Activated naive CD8-positive, alpha-beta T cell treated with anti-CD3 and anti-CD28 coated beads, Interleukin-2, amount 10 ng/mL, durations not matched to agents 7 days and 5 days (primary cell): ENCODE measurements around the gene CAMK4. TPM values are rescaled to one million over a fixed set of nuclear protein-coding genes. Genes with fewer than 3 reads are reported as not detected.
"Not testable (repeated sequence)": the region's sequence is repeated elsewhere in the genome, so short reads cannot be mapped to it uniquely, and the experiment has no call there.

ENCODE experiments used
- ATAC-seq: fragments of 150-1000 bp; cut with Tn5 transposase; one replicate; pipeline ENCODE4 v1.10.0; 2021; ENCODE audit warnings: low read depth, moderate library complexity
- POLR2A ChIA-PET: fragments of 350-600 bp; sonication (Branson Sonifier 250); formaldehyde crosslinking; loops from one replicate; lab custom pipeline; 2021; ENCODE audit warnings: antibody characterized with exemption; lab: Charles Lee
- DNase-seq: peaks from one replicate; pipeline ENCODE4 v3.0.0; 2021
- H3K27ac Mint-ChIP-seq: one replicate; pipeline ENCODE4 v1.8.0; 2022; ENCODE audit warnings: mild to moderate bottlenecking, mixed read lengths
- H3K27me3 Mint-ChIP-seq: one replicate; pipeline ENCODE4 v1.8.0; 2022; ENCODE audit warnings: mild to moderate bottlenecking, moderate library complexity, mixed read lengths
- H3K36me3 Mint-ChIP-seq: one replicate; pipeline ENCODE4 v1.8.0; 2021; ENCODE audit warnings: mild to moderate bottlenecking, mixed read lengths
- H3K4me1 Mint-ChIP-seq: one replicate; pipeline ENCODE4 v1.8.0; 2021; ENCODE audit warnings: mixed read lengths
- H3K4me3 Mint-ChIP-seq: one replicate; pipeline ENCODE4 v1.8.0; 2022; ENCODE audit warnings: mild to moderate bottlenecking, moderate library complexity, mixed read lengths
- H3K9me3 Mint-ChIP-seq: one replicate; pipeline ENCODE4 v1.8.0; 2021; ENCODE audit warnings: mixed read lengths
- total RNA-seq, 2 experiments: library from RNA; stranded (reverse); gene quantifications; one replicate each; pipeline ENCODE4 v1.2.3, GENCODE V29; 2021

Gene CAMK4
- total RNA-seq, 2 experiments from 2014 or later = 132 to 154 TPM

DNA sequence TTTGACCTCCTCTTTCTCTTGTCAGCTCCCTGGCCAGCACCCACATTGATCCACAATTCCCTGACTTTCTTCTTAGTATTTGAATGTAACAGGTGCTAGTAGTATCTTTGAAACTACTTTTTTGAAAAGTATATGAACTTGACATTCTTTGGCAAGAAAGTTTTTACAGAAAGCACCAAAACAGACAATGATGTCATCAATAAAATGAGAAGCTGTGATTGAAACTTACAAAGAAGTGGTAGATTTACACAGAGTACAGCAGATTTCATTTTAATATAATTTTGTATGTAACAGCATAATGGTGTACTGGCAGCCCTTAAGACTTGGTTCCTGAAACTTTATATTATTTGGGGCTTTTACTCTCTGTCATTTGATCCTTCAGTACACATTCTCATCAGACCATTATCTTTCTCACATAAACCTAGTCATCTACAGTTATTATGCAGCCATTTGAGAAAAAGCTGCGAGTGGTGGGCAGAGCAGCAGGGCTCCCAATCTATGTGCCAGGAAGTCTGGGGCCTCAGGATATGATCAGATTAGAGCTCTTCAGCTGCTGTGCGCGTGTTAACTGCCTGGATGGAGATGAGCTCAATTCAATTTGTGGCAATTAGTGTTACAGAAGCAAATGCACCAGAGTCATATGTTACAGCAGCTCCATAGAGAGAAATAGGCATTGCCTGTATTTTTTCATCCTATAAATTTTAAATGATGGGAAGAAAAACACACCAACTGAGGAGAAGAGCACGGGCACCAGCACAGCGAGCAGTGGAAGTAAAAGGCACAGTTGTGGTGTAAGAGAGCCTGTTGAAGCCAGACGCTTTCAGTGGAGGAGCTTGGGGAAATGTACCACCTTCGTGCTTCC is 162.0 kb downstream of the CAMK4 start:
- Mint-ChIP-seq H3K4me3 (no peak overlapping the region), H3K4me1 (peaks cover 2% of the 10 kb centered on the region), H3K27me3 (no peaks in the 10 kb centered on the region), H3K9me3 (peaks cover 1% of the 10 kb centered on the region), H3K27ac (no peak overlapping the region), H3K36me3 (peaks cover 32% of the 10 kb centered on the region)
- POLR2A ChIA-PET = no interaction called here
- DNase-seq (no peak), ATAC-seq (no peak)

- H3K36me3 Mint-ChIP-seq = peaks cover 31% of the 10 kb centered on the region
- POLR2A ChIA-PET = no interaction called here
- no peaks in the 10 kb centered on the region for H3K27me3 Mint-ChIP-seq
- no peak for DNase-seq
- peaks cover 2% of the 10 kb centered on the region for H3K4me1 Mint-ChIP-seq
- no peak overlapping the region for H3K27ac Mint-ChIP-seq
- H3K4me3 Mint-ChIP-seq = no peak overlapping the region
- ATAC-seq = no peak
- peaks cover 1% of the 10 kb centered on the region for H3K9me3 Mint-ChIP-seq
These were observed 162.6 kb downstream of the CAMK4 start for GRCh38 chr5:111386832-111387162.

GRCh38 chr5:111387361-111387760 is 163.2 kb downstream of the CAMK4 start:
- no peaks in the 10 kb centered on the region for H3K27me3 Mint-ChIP-seq
- H3K9me3 Mint-ChIP-seq = peaks cover 1% of the 10 kb centered on the region
- no peak for ATAC-seq
- peaks cover 33% of the 10 kb centered on the region for H3K36me3 Mint-ChIP-seq
- POLR2A ChIA-PET = no interaction called here
- no peak overlapping the region for H3K27ac Mint-ChIP-seq
- H3K4me1 Mint-ChIP-seq = peaks cover 2% of the 10 kb centered on the region
- no peak overlapping the region for H3K4me3 Mint-ChIP-seq
- DNase-seq = no peak

DNA sequence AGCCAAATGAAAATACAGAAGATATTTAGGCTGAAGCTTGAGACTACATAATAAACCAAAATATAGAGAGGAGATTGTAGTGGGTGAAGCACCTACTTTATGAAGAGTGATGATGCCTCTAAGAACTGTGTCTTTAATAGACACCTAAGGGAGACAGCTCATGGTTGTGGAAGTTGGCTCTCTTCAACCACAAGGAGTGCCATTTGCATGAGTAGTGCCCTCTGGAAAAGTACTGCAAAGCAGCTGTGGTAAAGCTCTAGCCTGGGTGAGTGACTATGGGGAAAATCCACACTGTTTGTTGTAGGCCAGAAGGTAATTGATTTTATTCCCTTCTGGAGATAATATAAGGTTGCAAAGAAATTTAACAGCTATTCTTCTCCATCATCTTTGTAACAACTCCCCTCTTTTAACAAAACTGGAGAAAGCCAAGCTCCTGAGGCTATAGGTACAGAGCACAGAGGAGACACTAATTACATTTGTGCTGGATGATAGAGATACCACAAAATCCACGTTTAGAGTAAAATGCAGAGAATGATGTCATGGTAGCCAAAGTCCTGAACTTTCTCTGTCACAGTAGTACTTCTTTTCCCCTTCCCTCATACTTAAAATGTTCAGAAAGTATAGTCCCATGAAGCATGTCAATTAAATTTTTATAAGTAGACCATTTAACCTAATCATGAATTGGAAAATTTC is 165.4 kb downstream of the CAMK4 start:
- Mint-ChIP-seq H3K4me1 (peaks cover 2% of the 10 kb centered on the region), H3K27ac (no peak overlapping the region)

GRCh38 chr5:111392181-111392580 is 168.0 kb downstream of the CAMK4 start:
- ATAC-seq (no peak), DNase-seq (no peak)
- Mint-ChIP-seq H3K36me3 (peaks cover 36% of the 10 kb centered on the region), H3K4me1 (peaks cover 4% of the 10 kb centered on the region), H3K27me3 (no peaks in the 10 kb centered on the region), H3K27ac (no peak overlapping the region), H3K4me3 (no peak overlapping the region), H3K9me3 (peaks cover 1% of the 10 kb centered on the region)
- POLR2A ChIA-PET = no interaction called here

More for the DNA sequence above, 165.4 kb downstream of the CAMK4 start:
- ATAC-seq (no peak), DNase-seq (no peak)
- Mint-ChIP-seq H3K36me3 (peaks cover 37% of the 10 kb centered on the region), H3K27me3 (no peaks in the 10 kb centered on the region), H3K4me3 (no peak overlapping the region), H3K9me3 (peaks cover 1% of the 10 kb centered on the region)
- POLR2A ChIA-PET = no interaction called here

DNA sequence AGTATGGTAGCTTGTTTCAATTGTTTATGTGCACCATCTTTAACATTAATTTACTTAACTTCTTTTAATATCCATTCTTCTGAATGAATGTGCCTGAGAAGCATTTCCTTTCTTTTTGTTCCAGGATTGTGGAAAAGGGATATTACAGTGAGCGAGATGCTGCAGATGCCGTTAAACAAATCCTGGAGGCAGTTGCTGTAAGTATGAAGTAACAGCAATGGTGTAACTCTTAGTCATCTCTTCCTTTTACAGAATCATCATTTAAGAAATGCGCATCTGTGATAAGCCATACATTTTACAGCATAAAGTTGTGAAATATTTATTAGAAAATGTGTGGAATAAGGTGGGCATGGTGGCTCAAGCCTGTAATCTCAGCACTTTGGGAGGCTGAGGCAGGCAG is 170.4 kb downstream of the CAMK4 start:
- Mint-ChIP-seq H3K4me3 (no peak overlapping the region), H3K27me3 (no peaks in the 10 kb centered on the region), H3K4me1 (peaks cover 8% of the 10 kb centered on the region), H3K9me3 (no peaks in the 10 kb centered on the region), H3K27ac (no peak overlapping the region), H3K36me3 (peaks cover 42% of the 10 kb centered on the region)
- DNase-seq (no peak), ATAC-seq (no peak)
- POLR2A ChIA-PET = no interaction called here

GRCh38 chr5:111398013-111398412 is 173.8 kb downstream of the CAMK4 start:
- H3K27ac Mint-ChIP-seq = no peak overlapping the region
- ATAC-seq = no peak
- no peak for DNase-seq
- POLR2A ChIA-PET = no interaction called here
- no peak overlapping the region for H3K4me3 Mint-ChIP-seq
- peaks cover 8% of the 10 kb centered on the region for H3K4me1 Mint-ChIP-seq
- peaks cover 55% of the 10 kb centered on the region for H3K36me3 Mint-ChIP-seq
- peaks cover 2% of the 10 kb centered on the region for H3K9me3 Mint-ChIP-seq
- H3K27me3 Mint-ChIP-seq = no peaks in the 10 kb centered on the region

DNA sequence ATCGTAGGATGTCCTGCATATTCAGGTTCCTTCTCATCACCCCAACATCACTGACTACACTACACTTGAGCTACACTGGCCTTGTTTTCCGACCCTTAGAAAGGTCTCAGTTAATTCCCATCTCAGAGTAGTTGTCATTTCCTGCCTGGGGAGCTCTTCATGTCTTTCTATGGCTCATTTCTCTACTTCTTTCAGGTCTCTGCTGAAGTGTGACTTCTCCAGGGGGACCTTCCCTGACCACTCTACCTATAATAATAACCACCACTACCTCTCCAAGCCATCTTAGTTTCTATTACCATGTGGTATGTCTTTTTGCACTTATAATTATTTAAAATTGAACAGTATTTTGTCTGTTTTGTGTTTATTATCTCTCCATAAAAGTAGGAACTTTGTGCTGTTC is 174.9 kb downstream of the CAMK4 start:
- Mint-ChIP-seq H3K27me3 (no peaks in the 10 kb centered on the region), H3K9me3 (peaks cover 5% of the 10 kb centered on the region), H3K4me3 (no peak overlapping the region), H3K36me3 (peaks cover 60% of the 10 kb centered on the region), H3K4me1 (peaks cover 8% of the 10 kb centered on the region), H3K27ac (no peak overlapping the region)
- POLR2A ChIA-PET = no interaction called here
- DNase-seq (no peak), ATAC-seq (no peak)

DNA sequence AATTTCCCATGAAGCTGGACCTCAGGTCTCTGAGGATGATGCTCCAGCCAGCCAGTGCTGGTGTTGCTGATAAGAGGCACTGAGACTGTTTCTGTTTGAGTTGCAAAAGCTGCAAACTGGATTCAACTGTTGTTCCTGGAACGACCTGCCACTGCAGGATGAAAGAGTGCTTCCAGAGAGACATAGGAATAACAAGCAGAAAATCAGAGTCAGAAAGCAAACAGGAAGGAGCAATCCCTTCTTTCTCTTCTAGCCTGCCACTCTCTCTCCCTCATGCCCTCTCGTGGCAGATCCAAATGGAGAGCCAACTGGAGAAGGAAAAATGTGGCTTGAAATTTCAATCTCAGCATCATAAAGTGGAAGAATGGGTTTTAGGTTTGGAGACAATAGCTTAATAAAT is 177.7 kb downstream of the CAMK4 start:
- H3K27ac Mint-ChIP-seq = no peak overlapping the region
- H3K9me3 Mint-ChIP-seq = peaks cover 8% of the 10 kb centered on the region
- peaks cover 7% of the 10 kb centered on the region for H3K4me1 Mint-ChIP-seq
- H3K27me3 Mint-ChIP-seq = no peaks in the 10 kb centered on the region
- ATAC-seq (no peak), DNase-seq (no peak)
- POLR2A ChIA-PET = no interaction called here
- H3K4me3 Mint-ChIP-seq = no peak overlapping the region
- H3K36me3 Mint-ChIP-seq = peaks cover 77% of the 10 kb centered on the region

DNA sequence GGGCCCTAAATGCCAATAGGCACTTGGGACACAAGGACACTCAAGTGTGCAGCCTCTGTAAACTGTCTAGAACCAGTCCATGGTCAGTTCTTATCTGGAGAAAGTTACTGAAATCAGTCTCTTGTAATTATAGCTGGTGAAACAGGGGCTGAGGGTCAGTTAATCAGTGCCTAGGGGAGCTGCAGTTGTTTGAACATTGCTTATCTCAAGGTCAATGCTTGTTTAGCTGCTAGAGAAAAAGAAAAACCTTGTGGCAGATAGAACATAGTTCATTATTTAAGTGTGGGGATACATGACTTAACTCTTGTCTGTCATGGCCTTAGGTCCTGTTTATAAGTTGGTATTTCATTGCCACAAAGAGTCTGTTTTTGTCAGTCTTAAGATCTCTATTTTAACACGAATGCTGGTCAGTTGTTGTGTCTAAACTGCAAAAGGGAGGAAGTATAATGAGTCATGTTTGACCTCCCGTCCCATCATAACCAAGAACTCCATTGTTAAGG is 180.1 kb downstream of the CAMK4 start:
- ATAC-seq = no peak
- peaks cover 82% of the 10 kb centered on the region for H3K36me3 Mint-ChIP-seq
- no peak overlapping the region for H3K27ac Mint-ChIP-seq
- peaks cover 18% of the 10 kb centered on the region for H3K9me3 Mint-ChIP-seq
- no peaks in the 10 kb centered on the region for H3K27me3 Mint-ChIP-seq
- H3K4me1 Mint-ChIP-seq = no peaks in the 10 kb centered on the region
- DNase-seq = no peak
- POLR2A ChIA-PET = no interaction called here
- H3K4me3 Mint-ChIP-seq = no peak overlapping the region

GRCh38 chr5:111407562-111407961 is 183.4 kb downstream of the CAMK4 start:
- no peaks in the 10 kb centered on the region for H3K27me3 Mint-ChIP-seq
- ATAC-seq = no peak

GRCh38 chr5:111408817-111409216 is 184.6 kb downstream of the CAMK4 start:
- ATAC-seq (no peak), DNase-seq (no peak)
- Mint-ChIP-seq H3K4me3 (no peak overlapping the region), H3K27me3 (no peaks in the 10 kb centered on the region), H3K4me1 (no peaks in the 10 kb centered on the region), H3K36me3 (peaks cover 63% of the 10 kb centered on the region), H3K27ac (no peak overlapping the region), H3K9me3 (peaks cover 19% of the 10 kb centered on the region)
- POLR2A ChIA-PET = no interaction called here

More at GRCh38 chr5:111407562-111407961, 183.4 kb downstream of the CAMK4 start:
- POLR2A ChIA-PET = no interaction called here
- Mint-ChIP-seq H3K27ac (no peak overlapping the region), H3K4me3 (no peak overlapping the region), H3K9me3 (peaks cover 20% of the 10 kb centered on the region), H3K36me3 (peaks cover 74% of the 10 kb centered on the region), H3K4me1 (no peaks in the 10 kb centered on the region)
- DNase-seq = no peak

GRCh38 chr5:111409266-111409665 is 185.1 kb downstream of the CAMK4 start:
- H3K9me3 Mint-ChIP-seq = peaks cover 18% of the 10 kb centered on the region
- H3K27me3 Mint-ChIP-seq, H3K27ac Mint-ChIP-seq, H3K4me1 Mint-ChIP-seq, POLR2A ChIA-PET, H3K4me3 Mint-ChIP-seq, ATAC-seq, DNase-seq: not testable (repeated sequence)
- H3K36me3 Mint-ChIP-seq = peaks cover 62% of the 10 kb centered on the region

DNA sequence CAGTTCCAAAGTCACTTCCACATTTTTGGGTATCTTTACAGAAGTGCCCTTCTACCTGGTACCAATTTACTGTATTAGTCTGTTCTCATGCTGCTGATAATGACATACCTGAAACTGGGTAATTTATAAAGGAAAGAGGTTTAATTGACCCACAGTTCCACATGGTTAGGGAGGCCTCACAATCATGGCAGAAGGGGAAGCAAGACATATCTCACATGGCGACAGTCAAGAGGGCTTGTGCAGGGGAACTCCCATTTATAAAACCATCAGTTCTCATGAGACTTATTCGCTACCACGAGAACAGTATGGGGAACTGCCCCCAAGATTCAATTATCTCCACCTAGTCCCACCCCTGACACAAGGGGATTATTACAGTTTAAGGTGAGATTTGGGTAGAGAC is 185.9 kb downstream of the CAMK4 start:
- POLR2A ChIA-PET, H3K27ac Mint-ChIP-seq: not testable (repeated sequence)

More for the DNA sequence above, 185.9 kb downstream of the CAMK4 start:
- not testable (repeated sequence) for H3K4me3 Mint-ChIP-seq, ATAC-seq, H3K27me3 Mint-ChIP-seq, H3K4me1 Mint-ChIP-seq, DNase-seq
- peaks cover 58% of the 10 kb centered on the region for H3K36me3 Mint-ChIP-seq
- H3K9me3 Mint-ChIP-seq = peaks cover 18% of the 10 kb centered on the region
